Calu3 (cell line): ENCODE results near the gene KCNJ2. TPM values are rescaled to one million over a fixed set of nuclear protein-coding genes. Genes with fewer than 3 reads are reported as not detected.

Source experiments
- BruUV-seq: library from RNA; stranded (reverse); fragments of 400-500 nt; replicated peaks from 2 replicates; lab custom pipeline; 2021; lab: Mats Ljungman, UMichigan
- CTCF ChIA-PET: fragments of 300-600 bp; sonication (Branson Sonifier 250); formaldehyde crosslinking; loops from one replicate; lab custom pipeline; 2022; ENCODE audit warnings: antibody characterized with exemption; lab: Charles Lee
- DNase-seq: peaks from one replicate; pipeline ENCODE4 v3.0.0; 2022
- H3K27ac Mint-ChIP-seq: one replicate; pipeline ENCODE4 v1.8.0; 2022; ENCODE audit warnings: mixed read lengths; ENCODE audit not compliant: unreplicated experiment
- H3K27me3 Mint-ChIP-seq: one replicate; pipeline ENCODE4 v1.8.0; 2022; ENCODE audit warnings: mixed read lengths; ENCODE audit not compliant: unreplicated experiment
- H3K36me3 Mint-ChIP-seq: one replicate; pipeline ENCODE4 v1.8.0; 2022; ENCODE audit warnings: mild to moderate bottlenecking, moderate library complexity, mixed read lengths; ENCODE audit not compliant: insufficient read depth, unreplicated experiment
- H3K4me1 Mint-ChIP-seq: one replicate; pipeline ENCODE4 v1.8.0; 2022; ENCODE audit warnings: mild to moderate bottlenecking, low read depth, mixed read lengths; ENCODE audit not compliant: unreplicated experiment
- H3K4me3 Mint-ChIP-seq: one replicate; pipeline ENCODE4 v1.8.0; 2022; ENCODE audit warnings: mild to moderate bottlenecking, low read depth, moderate library complexity, mixed read lengths; ENCODE audit not compliant: unreplicated experiment
- H3K9me3 Mint-ChIP-seq: one replicate; pipeline ENCODE4 v1.8.0; 2022; ENCODE audit warnings: low read depth, mixed read lengths; ENCODE audit not compliant: unreplicated experiment
- intact Hi-C: fragments of 100-400 bp; cut with micrococcal nuclease; formaldehyde crosslinking; loops from one replicate; pipeline ENCODE4 v1.10.0; 2022; ENCODE audit not compliant: unreplicated experiment
- total RNA-seq: library from RNA; stranded (reverse); gene quantifications from 2 replicates; pipeline ENCODE4 v1.2.3, GENCODE V29; 2022
- TF ChIP-seq, protein P1 (sequence below): fragments of 200-600 bp; IDR thresholded peaks from one replicate; pipeline ENCODE4 v1.8.0; 2022; ENCODE audit warnings: antibody characterized with exemption; ENCODE audit not compliant: unreplicated experiment

Gene KCNJ2
- total RNA-seq, 1 experiment from 2014 or later, result not detected

DNA sequence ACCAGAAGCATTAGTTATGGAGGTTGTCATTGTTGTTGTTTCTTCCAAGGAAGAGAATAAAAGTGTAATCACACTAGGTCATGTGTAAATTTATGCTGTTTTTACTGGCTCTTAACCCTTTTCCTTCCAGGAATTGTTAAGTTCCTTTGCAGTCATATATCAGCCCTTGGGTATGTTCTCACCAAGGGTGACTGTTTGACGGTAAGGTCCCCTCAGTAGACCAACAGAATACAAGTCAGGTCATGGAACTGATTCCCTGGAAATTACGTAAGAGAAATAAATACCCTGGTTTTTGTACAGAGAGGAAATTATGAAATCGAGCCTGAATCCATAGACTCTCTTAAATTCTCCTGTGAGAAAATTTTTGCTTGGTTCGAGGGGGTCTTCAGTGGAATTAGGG, 11.2 kb upstream of the KCNJ2 start:
- no peaks in the 10 kb centered on the region for H3K9me3 Mint-ChIP-seq
- no peak overlapping the region for H3K4me3 Mint-ChIP-seq
- H3K27ac Mint-ChIP-seq, result no peak overlapping the region
- H3K4me1 Mint-ChIP-seq, result no peaks in the 10 kb centered on the region
- no peaks in the 10 kb centered on the region for H3K36me3 Mint-ChIP-seq
- BruUV-seq, result no TSS peak
- DNase-seq, result no peak
- intact Hi-C loops, result no loop called here
- H3K27me3 Mint-ChIP-seq, result no peaks in the 10 kb centered on the region
- TF ChIP-seq, protein P1, sequence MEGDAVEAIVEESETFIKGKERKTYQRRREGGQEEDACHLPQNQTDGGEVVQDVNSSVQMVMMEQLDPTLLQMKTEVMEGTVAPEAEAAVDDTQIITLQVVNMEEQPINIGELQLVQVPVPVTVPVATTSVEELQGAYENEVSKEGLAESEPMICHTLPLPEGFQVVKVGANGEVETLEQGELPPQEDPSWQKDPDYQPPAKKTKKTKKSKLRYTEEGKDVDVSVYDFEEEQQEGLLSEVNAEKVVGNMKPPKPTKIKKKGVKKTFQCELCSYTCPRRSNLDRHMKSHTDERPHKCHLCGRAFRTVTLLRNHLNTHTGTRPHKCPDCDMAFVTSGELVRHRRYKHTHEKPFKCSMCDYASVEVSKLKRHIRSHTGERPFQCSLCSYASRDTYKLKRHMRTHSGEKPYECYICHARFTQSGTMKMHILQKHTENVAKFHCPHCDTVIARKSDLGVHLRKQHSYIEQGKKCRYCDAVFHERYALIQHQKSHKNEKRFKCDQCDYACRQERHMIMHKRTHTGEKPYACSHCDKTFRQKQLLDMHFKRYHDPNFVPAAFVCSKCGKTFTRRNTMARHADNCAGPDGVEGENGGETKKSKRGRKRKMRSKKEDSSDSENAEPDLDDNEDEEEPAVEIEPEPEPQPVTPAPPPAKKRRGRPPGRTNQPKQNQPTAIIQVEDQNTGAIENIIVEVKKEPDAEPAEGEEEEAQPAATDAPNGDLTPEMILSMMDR, result no peak
- CTCF ChIA-PET, result interaction anchor here (0.7 kb wide), 1 partner anchor 548 kb away, joined by 3 read pairs; no protein-coding TSS in a partner anchor

DNA sequence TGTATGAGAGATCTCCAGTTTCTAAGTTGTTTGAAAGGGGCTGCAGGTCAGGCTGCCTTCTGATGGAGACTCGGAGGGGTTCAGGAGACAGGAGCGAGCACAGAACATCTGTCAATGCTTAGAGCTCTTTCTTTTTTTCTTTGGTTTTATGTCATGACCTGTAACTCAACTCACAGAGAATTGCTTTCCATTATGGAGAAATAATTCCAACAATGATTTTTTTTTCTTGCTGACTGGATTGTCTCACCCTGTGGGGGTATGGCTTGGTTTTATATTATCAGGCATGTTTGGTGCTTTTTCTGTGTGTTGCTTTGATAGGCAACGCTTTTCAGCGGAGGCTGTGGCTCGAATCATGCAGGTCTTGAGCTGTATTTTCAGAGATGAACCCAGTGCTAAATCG, 10.7 kb upstream of the KCNJ2 start:
- no peaks in the 10 kb centered on the region for H3K27me3 Mint-ChIP-seq
- no peaks in the 10 kb centered on the region for H3K4me1 Mint-ChIP-seq
- CTCF ChIA-PET, result interaction anchor here (0.7 kb wide), 1 partner anchor 548 kb away, joined by 3 read pairs; no protein-coding TSS in a partner anchor
- BruUV-seq, result no TSS peak
- intact Hi-C loops, result no loop called here
- no peaks in the 10 kb centered on the region for H3K36me3 Mint-ChIP-seq
- H3K9me3 Mint-ChIP-seq, result no peaks in the 10 kb centered on the region
- TF ChIP-seq, protein P1, result no peak
- no peak for DNase-seq
- H3K27ac Mint-ChIP-seq, result no peak overlapping the region
- no peak overlapping the region for H3K4me3 Mint-ChIP-seq

DNA sequence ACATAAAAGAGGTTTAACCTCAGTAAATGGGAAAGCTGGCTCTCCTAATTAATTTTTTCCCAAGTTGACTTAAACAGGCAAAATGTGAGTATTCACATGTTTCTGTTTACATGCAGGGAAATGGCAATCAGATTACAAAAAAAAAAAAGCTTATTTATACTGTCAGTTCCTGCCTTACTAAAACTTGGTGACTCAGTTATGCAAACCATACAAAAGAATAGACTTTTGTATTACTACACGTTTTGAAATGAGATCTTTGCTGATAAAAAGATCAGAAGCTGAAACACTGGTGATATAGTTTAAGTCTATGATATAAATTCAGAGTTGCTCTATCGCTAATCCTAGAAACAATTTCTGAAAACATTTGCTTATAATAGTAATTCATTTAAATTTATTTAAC, 9.4 kb upstream of the KCNJ2 start:
- no peak overlapping the region for H3K27ac Mint-ChIP-seq
- CTCF ChIA-PET, result interaction anchor here (0.7 kb wide), 1 partner anchor 9 kb away, joined by 4 read pairs; the partner anchor contains the start of gene KCNJ2
- no peaks in the 10 kb centered on the region for H3K36me3 Mint-ChIP-seq
- H3K4me3 Mint-ChIP-seq, result no peak overlapping the region
- intact Hi-C loops, result loop anchor here (10.0 kb wide), 1 partner anchor 465 kb away; no protein-coding TSS in a partner anchor
- no TSS peak for BruUV-seq
- no peaks in the 10 kb centered on the region for H3K27me3 Mint-ChIP-seq
- DNase-seq, result no peak
- TF ChIP-seq, protein P1, result no peak
- H3K4me1 Mint-ChIP-seq, result no peaks in the 10 kb centered on the region
- H3K9me3 Mint-ChIP-seq, result no peaks in the 10 kb centered on the region

DNA sequence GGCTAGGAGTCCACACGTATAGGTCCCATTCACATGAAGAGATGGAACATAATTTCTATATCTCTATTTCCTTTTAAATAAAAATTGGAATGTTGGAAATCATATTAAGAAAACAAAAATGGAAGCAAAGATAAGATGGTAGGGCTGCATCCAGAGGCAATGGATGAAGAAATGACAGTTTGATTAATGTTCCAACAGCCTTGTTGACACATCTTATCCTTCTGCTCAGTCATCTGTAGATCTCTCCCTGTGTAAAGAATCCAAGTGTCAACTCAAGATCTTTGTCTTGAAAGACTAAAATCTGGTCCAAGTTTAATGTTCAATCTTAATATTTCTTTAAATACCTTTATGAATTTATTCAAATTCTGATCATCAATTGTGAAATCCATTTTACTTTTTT, 7.8 kb upstream of the KCNJ2 start:
- CTCF ChIA-PET, result no interaction called here
- DNase-seq, result no peak
- H3K4me3 Mint-ChIP-seq, result no peak overlapping the region
- no peaks in the 10 kb centered on the region for H3K36me3 Mint-ChIP-seq
- BruUV-seq, result no TSS peak
- peaks cover 7% of the 10 kb centered on the region for H3K27me3 Mint-ChIP-seq
- intact Hi-C loops, result loop anchor here (10.0 kb wide), 1 partner anchor 463 kb away; no protein-coding TSS in a partner anchor
- no peak overlapping the region for H3K27ac Mint-ChIP-seq
- H3K9me3 Mint-ChIP-seq, result no peaks in the 10 kb centered on the region
- TF ChIP-seq, protein P1, result no peak
- H3K4me1 Mint-ChIP-seq, result no peaks in the 10 kb centered on the region
